ENCODE data around the gene NPTX2.

NPTX2 gene

GRCh38 chr7:98619450-98620321 lies 2.6 kb downstream of the NPTX2 start:
- no peak for DNase-seq

- no peak for DNase-seq
These were observed 4.7 kb downstream of the NPTX2 start for GRCh38 chr7:98621573-98622482.

DNA sequence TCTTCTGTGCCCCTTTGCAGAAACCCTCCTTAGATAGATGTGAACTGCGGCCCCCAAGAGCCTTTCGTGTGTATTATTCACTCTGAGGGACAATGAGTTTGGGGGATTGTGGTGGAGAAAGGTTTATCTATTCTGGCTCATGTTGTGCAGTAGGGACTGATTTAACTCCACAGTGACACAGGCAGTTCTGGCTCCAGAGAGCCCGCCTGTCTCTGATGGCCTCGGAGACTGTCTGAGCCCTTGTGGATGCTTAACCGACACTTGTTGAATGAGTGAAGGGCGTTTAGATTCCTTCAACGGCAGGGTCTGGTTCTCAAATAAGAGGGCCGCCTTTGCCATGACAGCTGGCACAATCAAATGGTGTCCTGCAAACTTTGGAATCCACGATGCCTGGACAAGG lies 5.8 kb downstream of the NPTX2 start:
- no peak for DNase-seq

DNA sequence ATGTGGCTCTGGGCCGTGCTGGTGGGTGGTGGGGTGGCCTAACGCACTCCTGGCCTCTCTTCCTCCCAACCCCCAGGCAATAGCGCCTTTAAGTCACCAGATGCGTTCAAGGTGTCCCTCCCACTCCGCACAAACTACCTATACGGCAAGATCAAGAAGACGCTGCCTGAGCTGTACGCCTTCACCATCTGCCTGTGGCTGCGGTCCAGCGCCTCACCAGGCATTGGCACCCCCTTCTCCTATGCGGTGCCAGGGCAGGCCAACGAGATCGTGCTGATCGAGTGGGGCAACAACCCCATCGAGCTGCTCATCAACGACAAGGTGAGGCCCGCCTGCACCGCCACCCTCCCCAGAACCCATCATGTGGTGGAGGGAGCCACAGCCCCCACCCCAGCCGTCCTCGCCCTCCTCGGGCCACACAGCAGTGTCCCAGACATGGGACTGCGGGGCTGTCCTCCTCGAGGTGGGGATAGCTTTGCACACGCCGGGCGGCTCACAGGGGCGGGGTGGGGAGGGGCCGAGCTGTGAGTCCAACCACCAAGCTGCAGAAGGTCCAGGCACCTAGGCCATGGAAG lies 7.8 kb downstream of the NPTX2 start:
- no peak for DNase-seq

DNA sequence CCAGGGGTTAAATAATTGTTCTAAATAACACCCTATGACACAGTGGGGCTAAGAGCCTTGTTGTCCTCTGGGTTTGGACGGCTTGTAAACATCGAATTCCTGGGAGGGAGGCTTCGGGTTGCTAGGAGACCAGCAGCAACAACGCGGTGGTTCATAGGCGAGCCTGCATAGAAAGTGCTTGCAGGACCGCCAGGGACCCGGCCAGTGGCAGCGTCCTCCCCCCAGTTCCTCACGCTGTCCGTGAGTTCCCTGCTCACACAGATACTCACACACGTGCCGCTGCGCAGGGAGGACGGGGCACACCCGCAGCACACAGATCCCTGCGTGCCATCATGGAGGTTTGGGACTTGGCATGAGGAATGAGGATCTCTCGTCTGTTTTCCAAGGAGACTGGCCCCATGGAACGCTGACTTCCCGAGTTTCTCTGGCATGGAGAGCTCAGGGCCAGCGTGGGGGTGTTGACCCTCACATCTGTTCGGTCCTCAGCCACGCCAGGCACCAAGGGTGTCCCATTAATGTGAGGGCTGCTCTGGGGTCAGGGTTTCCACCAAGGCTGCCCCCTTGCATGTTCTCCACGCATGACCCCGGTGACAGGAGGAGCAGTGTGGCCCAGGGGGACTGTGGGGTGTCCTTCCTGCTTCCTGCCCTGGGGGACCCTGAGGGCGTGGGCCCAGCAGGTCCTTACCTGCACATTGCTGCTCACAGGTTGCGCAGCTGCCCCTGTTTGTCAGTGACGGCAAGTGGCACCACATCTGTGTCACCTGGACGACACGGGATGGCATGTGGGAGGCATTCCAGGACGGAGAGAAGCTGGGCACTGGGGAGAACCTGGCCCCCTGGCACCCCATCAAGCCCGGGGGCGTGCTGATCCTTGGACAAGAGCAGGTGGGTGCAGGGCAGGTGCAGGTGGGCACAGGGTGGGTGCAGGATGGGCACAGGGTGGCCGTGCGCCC lies 9.7 kb downstream of the NPTX2 start:
- DNase-seq: no peak

DNA sequence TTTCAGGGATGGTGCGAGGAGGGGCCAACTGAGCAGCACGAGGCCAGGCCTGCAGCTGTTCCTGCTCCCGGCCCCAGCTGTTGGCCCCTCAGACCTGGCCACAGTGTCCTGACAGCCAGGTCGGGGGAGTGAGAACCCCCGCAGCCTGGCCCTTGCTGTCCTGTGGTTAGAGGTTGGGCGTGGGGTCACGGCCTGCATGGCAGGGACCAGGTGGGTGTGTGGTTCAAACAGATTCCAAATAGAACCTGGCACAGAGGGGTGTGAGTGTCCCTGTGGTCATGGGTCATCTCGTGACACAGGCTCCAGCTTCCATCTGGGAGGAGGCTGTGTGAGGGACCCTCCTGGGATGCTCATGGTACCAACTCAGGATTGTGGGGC lies 10.3 kb downstream of the NPTX2 start:
- DNase-seq: no peak

DNA sequence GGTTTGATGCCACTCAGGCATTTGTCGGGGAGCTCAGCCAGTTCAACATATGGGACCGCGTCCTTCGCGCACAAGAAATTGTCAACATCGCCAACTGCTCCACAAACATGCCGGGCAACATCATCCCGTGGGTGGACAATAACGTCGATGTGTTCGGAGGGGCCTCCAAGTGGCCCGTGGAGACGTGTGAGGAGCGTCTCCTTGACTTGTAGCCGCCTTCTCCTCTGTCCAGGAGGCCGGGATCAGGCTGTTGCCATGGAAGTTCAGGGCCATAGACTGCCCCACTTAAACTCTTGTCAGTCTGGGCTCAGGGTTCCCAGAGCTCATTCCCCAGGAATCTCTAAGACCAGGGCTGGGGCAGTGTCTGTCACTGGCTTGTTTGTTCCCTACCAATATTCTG lies 11.3 kb downstream of the NPTX2 start:
- no peak for DNase-seq

DNA sequence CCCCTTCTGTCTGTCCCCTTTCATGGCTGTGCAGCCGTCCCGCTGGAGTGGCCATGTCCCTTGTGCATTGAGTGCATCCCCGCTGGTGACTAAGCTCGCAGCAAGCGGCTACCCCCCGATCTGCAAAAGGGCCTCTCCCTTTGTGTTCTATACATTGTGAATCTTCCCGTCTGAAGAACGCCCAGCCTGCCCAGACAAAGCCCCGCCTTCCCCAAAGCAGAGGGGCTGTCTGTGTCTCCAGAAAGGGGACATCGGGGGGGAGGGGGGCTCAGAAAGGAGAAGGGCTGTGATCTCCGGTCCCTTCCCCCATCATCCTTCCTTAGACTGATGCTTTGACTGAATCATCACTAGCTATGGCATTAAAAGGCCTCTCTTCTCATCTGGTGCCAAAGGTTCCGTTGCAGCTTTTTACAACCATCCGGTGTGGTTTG lies 11.9 kb downstream of the NPTX2 start:
- no peak for DNase-seq

- DNase-seq: no peak
These were observed 13.1 kb downstream of the NPTX2 start for GRCh38 chr7:98630149-98630548.

- no peak for DNase-seq
These were observed 13.7 kb downstream of the NPTX2 start for GRCh38 chr7:98630770-98631169.

DNA sequence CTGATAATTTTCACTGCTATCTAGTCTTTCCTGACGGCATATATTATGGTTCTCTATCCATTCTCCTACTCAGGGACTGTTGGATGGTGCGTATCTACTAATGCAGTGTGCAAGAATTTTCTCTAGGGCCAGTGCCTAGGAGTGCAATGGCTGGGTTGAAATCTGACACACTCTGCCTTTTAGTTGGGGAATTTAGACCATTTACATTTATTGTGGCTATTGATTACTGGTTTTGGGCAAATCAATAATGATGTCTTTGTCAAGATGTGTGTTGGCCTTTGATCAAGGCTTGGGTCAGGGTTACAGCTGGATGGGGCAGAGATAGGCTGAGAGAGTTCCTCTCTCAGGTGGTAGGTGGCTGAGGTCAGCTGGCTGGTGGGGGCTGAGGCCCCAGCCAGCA lies 21.8 kb downstream of the NPTX2 start:
- DNase-seq: no peak

DNA sequence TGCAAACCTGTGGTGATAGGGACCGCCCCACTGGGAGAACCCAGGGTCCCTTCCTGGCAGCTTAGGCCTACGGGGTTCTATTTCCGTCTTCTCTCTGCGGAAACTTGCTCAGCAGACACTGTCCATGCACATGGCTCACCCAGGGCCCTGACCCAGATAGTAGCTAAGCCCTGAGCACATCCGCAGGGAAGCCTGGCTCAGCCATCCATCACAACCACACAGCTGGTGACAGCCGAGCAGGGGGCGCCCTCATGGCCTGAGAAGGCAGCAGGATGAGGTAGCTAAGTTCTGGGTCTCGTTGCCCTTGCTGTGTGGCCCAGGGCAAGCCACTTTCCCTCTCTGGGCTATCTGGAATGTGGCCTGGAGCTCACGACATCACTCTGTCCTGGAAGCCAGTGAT lies 23.3 kb downstream of the NPTX2 start:
- DNase-seq: no peak

- no peak for DNase-seq
These were observed 24.8 kb downstream of the NPTX2 start for GRCh38 chr7:98641646-98642500.

GRCh38 chr7:98643236-98643985 lies 26.3 kb downstream of the NPTX2 start:
- DNase-seq: no peak

GRCh38 chr7:98646465-98646864 lies 29.4 kb downstream of the NPTX2 start:
- no peak for DNase-seq

GRCh38 chr7:98647326-98647725 lies 30.2 kb downstream of the NPTX2 start:
- DNase-seq: no peak

- no peak for DNase-seq
These were observed 34.7 kb downstream of the NPTX2 start for GRCh38 chr7:98651760-98652159.

DNA sequence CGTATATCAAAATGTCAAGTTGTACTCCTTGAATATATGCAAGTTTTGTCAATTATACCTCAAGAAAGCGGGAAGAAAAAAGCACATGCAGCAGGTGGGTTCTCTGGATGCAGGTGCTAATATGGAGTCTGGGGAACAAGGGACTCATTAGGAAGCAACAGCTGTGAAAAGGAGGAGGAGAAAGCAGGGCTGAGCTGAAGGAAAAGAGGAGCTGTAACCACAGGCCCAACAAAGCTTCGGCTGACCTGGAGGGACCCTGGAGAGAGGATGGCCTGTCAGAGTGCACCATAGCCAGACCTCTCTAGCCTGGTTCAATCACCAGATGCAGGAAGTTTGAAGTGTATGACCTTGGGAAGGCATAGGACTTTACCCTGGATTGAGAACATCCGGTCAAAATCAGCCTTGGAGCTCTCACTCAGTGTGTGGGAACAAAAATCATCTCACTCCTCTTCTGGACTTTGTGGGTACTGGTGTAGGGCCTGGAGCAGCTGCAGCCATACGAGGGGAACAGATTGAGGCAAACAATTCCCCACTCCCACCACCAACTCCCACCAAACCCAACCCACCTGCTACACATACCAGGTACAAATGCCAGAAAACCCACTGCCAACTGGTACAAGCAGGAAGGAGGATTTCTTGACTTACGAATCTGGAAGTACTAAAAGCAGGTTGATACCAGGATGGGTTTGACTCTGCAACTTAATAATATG lies 36.7 kb downstream of the NPTX2 start:
- no peak for DNase-seq

GRCh38 chr7:98654524-98655272 lies 37.6 kb downstream of the NPTX2 start:
- DNase-seq: no peak

Data from NCI-H1436 treated with DMSO at 0.1 percent for 48 hours (cell line).